ENCODE results near the gene PSD.

GRCh38 chr10:102458656-102459055 lies 40.1 kb upstream of the PSD start:
- TF ChIP-seq, protein P1, sequence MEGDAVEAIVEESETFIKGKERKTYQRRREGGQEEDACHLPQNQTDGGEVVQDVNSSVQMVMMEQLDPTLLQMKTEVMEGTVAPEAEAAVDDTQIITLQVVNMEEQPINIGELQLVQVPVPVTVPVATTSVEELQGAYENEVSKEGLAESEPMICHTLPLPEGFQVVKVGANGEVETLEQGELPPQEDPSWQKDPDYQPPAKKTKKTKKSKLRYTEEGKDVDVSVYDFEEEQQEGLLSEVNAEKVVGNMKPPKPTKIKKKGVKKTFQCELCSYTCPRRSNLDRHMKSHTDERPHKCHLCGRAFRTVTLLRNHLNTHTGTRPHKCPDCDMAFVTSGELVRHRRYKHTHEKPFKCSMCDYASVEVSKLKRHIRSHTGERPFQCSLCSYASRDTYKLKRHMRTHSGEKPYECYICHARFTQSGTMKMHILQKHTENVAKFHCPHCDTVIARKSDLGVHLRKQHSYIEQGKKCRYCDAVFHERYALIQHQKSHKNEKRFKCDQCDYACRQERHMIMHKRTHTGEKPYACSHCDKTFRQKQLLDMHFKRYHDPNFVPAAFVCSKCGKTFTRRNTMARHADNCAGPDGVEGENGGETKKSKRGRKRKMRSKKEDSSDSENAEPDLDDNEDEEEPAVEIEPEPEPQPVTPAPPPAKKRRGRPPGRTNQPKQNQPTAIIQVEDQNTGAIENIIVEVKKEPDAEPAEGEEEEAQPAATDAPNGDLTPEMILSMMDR (IDR thresholded peaks at IDR 0.05; ENCODE audit: low read depth, low read length, poor library complexity, severe bottlenecking) = no peak
- no peak for TF ChIP-seq EZH2phosphoT487 (IDR thresholded peaks at IDR 0.05; ENCODE audit: borderline replicate concordance, low read length)

All from DOHH2 (cell line).